Activated CD8-positive, alpha-beta memory T cell treated with anti-CD3 and anti-CD28 coated beads for 24 hours (primary cell): ENCODE measurements around the gene IER3IP1.
"Not testable (repeated sequence)": the region's sequence is repeated elsewhere in the genome, so short reads cannot be mapped to it uniquely, and the experiment has no call there.

Experiments used
- DNase-seq: peaks from one replicate; pipeline ENCODE4 v3.0.0-alpha.2; 2020

Gene IER3IP1, protein sequence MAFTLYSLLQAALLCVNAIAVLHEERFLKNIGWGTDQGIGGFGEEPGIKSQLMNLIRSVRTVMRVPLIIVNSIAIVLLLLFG

DNA sequence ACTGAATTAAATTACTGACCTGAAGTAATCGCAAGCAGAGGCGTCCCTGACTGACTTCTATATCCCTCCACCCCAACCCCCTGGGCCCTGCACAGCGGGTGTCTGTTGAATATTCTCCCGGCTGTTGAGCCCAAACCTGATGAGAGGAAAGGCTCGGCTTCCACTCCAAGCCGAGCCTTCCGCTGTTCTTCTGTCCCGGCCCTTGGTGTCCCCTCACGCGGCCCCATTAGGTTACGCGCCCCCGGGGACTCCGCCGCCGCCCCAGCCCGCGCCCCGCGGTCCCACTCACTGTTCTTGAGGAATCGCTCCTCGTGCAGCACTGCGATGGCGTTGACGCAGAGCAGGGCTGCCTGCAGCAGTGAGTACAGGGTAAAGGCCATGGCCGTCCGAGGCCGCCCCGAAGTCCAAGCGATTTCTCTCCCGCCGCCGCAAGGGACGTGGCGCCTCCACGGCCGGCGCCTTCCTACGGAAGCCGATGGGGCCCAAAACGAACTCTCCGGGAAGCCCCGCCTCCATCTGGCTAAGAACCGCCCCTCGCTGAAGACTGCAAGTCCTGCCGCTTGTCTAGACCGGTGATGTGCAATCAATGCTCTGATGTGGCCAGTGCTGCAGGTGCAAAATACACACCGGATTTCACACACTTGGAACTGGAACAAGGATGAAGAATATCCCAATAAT lies at the start of gene IER3IP1:
TSS of gene IER3IP1 (minus strand) at position 467 of the 678 bp plus-strand sequence. CDS start at position 380, 87 bp downstream.
- DNase-seq = peak; percentile 96

DNA sequence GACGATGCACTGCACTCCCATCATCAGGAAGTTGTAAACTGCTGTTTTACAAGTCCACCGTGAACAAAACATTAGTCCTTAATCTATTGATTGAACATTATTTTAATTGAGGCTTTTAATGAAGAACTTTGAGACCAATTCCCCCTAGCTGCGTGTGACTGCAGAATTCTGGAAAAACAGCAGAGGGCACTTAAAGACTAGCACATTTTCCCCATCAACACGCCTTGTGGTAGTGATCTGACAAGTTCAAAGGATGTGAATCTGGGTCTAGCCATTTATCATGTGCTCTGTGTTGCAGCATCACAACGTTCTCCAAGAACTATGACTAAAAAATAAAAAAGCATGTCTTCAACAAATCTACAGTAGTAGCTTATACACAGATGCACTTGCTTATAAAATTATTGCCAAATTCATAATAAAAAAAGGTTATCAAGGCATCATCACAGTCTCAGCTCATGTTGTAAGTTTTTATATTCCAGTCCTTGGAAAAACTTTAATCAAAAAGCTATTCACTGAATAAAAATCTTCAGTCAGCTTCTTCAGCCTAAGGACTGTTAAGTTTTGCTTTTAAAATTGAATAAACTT lies 39.5 kb upstream of the IER3IP1 start:
- DNase-seq = no peak

DNA sequence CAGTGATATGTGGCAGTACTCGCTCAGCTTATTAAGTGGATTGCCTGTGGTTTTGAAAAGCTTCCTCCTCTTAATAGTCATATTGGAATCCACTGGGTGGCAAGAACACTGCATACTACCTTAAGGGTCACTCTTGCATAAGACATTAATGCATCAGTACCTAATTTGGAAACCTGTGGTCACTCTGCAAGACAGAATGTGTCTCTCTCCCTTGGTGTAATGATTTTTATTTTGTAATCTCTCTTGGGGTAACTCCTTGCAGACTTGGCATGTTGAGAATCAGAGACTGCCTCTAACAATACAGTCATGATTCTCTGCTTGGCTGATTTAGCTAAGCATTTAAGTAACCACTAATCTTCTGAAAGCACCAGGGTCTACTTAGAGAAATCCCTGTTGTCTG lies 33.0 kb upstream of the IER3IP1 start:
- DNase-seq = no peak

DNA sequence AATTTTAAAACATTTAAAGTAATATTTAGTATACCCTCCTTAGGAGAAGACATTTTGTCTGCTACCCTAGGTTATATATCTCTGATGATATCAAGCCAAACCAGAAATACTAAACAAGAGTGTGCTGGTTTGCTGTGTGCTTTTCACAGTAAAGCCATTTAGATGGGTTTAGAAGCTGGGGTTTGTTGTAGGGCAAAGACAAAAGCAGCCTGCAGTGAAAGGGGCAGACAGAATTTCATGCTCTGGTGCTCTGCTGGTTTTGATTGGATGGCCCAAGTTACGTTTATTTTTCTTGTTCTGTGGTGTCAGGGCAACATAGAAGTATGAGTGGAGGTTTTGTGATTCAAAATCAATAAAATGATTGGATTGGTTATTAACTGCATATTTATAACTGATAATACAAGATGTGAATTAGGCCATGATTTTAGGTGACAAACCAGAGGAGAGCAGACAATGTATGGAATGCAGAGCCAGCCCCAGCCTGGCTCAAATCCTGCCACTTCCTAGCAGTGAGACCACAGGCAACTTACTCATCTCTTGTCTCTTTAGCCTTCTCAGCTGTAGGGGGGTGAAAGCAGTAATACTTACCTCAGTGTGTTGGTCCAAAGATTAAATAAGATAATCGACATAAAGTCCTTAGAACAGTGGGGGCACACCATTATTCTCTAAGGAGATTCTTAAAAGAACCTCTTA lies 30.9 kb upstream of the IER3IP1 start:
- DNase-seq = no peak

DNA sequence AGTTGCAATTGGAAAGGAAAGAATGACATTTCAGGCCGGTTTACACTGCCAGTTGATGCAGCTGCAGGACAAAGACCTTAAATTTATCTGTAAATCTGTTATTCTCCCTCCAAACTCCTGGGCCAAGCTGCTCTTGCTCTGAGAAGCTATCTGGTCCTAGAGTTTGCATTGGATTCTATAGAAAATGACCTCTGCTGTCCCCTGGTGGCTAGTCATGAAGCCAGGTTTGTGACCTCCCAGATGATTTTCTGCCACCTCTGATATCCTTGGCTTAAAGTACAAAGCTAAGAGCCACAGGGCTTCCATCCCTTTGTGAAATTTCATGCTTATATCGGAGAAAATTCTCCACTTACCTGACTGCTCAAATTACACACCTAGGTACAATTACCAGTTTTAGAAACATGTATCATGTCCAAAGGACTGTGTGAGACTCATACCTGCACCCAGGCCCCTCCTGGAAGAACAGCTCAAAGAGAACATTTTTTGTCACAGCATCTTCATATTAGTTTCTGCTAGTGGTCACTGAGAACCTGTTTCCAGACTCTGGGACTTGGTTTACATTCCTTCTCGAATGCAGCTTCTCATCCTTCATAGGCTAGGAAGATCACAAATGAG lies 28.9 kb upstream of the IER3IP1 start:
- peak; percentile 59 for DNase-seq

DNA sequence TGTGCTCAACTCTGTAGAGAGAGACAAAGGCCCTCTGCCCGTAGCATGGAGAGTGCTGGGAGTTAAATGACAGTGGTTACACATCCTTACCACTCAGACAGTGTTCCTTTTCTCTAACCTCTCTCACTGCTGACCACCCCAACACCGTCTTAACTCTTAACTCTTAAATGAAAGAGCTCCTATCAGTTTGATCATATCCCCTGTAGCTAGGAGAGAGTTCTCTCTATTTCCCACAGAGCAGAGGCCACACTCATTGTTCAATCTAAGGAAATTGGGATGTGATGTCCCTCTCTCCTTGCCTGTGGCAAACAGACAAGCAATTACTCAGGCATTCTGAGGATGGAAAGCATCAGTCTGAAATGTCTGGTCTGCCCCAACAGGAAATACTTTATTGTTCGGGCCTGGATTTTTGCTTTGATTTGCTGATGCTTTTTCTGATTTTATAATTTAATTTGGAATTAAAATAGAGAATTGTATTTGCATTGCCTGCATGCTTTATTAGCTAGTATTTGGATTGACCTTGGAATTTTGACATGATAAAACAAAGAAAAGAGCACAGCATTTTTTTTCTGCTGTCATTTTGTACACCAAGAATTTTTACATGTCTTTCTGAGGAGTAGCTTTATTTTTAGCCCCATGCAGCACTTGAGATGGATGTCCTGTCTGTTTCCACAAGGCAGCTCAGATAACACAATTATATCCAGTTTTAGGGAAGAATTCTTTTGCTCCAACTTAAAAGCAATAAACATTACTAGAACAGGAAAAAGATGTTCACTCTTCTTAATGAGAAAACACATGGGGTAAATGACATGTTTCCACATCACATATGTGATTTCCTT lies 27.7 kb upstream of the IER3IP1 start:
- DNase-seq = no peak

DNA sequence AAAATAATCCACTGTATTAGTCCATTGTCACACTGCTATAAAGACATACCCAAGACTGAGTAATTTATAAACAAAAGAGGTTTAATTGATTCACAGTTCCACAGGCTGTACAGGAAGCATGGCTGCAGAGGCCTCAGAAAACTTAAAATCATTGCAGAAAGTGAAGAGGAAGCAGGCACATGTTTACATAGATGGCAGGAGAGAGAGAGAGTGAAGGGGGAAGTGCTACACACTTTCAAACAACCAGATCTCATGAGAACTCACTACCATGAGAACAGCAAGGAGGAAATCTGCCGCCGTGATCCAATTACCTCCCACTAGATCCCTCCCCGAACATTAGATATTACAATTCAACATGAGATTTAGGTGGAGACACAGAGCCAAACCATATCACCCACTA lies 19.8 kb upstream of the IER3IP1 start:
- not testable (repeated sequence) for DNase-seq

DNA sequence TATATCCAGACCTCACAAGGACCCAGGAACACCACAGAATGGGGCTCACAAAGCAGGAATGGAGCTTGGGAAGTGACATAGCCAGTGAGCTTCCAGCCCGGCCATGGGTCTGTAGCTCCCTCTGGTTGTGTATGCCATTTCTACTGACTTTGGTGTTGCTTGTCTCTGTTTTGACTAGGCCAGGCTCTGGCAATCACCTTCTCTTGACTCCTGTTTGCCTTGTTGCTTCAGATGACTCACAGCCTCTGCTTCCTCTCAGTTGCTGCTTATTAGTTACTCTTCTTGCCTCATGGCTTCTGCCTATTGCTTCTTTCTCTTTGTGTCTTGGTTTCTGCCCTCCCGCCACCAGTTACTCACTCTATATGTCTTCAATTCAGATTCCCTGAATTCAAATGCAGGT lies 15.8 kb upstream of the IER3IP1 start:
- DNase-seq = no peak

DNA sequence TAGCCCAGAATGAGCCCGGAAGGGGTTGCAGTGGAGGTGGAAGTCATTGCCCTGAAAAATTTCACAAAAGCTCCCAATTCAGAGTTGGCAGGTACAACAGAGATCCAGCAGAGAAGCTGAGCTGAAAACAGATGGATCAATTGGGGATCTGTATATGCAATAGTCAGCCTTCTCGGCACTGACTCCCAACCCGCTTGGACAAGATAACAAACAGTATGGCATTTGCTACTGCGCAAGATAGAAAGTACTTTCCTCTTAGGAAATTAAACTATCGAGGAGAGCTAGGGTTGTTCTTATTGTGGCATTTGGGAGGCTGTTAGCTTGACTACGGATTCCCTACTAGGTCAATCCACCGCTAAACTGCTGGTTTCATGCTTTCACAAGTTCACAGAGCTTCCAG lies 11.6 kb upstream of the IER3IP1 start:
- no peak for DNase-seq

DNA sequence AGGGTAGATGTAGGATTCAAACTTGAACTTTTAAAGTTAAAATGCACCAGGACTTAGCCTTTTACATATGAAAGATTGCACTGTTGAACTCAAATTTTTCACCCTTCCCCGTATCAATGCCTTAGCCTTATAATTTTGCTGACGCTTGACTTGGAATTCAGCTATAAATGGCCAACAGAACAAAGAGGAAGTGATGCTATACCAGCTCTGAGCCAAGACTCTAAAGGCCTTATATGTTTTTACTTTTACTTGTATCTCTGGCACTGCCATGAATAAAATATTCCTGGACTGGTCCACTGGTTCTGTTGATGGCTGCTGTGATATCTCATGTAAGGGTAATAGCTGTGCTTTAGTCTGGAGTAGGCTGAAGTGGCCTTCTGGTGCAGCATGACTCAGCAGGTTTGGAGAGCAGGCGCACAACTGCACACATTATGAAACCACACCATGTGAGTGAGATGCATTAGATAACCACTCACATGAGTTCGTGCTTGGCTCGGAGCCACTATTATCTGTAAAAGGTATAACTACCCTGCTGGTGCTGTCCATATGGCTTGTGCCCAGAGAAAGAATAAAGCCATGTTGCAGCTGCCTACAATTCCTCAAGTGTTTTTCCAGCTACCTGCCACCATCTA lies 8.4 kb upstream of the IER3IP1 start:
- no peak for DNase-seq

DNA sequence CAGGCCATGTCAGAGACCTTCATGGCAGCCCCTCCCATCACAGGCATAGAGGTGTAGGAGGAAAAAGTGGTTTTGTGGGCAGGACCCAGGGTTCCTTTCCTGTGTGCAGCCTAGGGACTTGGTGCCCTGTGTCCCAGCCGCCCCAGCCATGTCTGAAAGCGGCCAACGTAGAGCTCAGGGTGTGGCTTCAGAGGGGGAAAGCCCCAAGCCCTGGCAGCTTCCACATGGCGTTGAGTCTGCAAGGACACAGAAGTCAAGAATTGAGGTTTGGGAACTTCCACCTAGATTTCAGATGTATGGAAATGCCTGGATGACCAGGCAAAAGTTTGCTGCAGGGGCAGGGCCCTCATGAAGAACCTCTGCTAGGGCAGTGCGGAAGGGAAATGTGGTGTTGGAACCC lies 6.0 kb upstream of the IER3IP1 start:
- not testable (repeated sequence) for DNase-seq

DNA sequence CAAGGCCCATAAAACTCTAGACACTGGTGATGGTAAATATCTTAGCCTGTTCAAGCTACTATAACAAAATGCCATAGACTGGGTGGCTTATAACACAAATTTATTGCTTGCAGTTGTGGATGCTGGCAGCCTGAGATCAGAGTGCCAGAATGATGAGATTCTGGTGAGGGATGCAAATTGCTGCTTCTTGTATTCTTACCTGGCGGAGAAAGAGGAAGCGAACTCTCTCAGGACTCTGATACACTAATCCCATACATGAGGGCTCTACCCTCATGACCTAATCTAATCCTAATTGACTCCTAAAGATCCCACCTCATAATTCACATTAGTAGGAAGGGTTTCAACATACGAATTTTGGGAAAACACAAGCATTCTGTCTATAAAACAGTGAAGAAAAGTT lies 4.6 kb upstream of the IER3IP1 start:
- DNase-seq = no peak

DNA sequence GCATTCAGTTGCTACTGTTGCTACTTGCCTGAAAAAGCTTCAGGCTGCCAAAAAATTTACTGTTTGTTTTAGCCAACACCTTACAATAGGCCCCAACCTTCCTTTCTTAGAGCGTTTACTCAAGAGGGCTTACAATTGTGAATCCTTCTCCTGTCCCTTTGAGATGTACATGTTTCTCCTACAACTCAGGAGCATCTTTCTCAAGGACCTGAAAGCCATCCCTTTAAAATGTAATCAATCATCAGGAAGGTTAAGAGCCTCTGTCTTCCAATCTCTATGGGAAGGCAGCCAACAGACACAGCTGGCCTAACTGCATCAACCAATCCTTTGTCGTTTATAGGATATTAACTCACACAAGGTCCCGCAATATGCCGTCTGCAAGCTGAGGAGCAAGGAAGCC lies 3.4 kb upstream of the IER3IP1 start:
- DNase-seq = no peak

DNA sequence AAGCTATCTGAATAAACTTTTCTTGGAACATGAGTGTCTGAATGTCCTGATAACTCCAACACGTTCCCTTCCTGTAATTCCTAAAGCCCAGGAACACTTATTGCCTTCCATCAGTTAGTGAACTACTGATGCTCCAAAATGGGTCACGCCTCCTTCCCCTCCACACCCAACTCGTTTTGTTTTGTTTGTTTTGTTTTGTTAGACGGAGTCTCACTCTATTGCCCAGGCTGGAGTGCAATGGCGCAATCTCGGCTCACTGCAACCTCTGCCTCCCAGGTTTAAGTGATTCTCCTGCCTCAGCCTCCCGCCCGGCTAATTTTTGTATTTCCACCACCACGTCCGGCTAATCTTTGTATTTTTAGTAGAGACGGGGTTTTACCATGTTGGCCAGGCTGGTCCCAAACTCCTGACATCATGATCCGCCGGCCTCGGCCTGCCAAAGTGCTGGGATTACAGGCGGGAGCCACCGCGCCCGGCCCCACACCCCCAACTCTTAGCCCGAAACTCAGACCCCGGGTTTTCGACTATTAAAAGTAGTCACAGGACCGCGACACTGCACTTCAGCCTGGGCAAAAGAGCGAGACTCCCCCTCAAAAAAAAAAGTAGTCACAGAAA lies 774 bp downstream of the IER3IP1 start:
- no peak for DNase-seq

DNA sequence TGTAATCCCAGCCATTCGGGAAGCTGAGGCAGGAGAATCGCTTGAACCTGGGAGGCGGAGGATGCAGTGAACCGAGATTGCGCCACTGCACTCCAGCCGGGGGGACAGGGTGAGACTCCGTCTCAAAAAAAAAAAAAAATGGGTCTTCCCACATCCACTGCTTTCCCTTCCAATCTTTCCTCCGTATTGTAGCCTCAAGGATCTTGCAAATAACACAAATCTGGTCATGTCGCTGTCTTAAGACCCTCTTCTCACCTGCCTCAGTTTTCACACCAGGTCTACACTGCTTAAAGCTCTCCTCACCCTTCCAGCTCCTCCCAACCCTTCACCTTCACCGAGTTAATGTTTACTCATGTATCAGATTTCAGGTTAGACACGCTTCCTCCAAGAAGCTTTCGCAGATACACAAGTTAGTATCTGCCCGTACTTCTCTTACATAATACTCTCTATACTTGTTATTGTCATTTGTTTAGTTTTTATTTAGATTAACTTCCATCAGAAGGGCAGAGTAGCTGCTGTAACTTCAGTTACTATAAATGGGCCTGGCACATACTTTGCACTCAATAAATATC lies 1.5 kb downstream of the IER3IP1 start:
- no peak for DNase-seq

DNA sequence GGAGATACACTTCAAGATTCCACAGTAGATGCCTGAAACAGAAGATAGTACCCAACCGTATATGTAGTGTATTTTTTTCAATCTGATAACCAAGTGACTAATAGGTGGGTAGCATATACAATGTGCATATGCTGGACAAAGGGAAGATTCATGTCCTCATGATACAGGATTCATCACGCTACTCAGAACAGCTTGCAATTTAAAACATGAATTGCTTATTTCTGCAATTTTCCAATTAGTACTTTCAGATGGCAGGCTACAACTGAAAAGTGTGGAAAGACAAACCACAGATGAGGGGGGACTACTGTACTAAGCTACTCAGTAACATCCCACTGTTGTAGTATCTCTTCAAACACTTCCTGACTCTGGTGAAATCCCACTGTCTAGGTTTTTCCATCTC lies 3.7 kb downstream of the IER3IP1 start:
- no peak for DNase-seq

DNA sequence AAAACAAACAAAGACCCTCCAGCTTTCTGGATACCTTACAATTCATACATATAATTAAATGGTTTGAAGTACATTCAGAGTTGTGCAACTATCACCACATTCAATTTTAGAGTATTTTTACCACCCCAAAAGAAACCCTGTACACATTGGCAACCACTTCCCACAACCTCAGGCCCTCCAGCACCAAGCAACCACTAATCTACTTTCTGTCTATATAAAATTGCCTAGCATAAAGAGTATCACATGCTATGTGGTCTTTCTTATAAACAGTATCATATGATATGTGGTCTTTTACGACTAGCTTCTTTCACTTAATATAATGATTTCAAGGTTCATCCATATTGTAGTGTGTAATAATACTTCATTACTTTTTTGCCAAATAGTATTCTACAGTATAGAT lies 7.3 kb downstream of the IER3IP1 start:
- no peak for DNase-seq

DNA sequence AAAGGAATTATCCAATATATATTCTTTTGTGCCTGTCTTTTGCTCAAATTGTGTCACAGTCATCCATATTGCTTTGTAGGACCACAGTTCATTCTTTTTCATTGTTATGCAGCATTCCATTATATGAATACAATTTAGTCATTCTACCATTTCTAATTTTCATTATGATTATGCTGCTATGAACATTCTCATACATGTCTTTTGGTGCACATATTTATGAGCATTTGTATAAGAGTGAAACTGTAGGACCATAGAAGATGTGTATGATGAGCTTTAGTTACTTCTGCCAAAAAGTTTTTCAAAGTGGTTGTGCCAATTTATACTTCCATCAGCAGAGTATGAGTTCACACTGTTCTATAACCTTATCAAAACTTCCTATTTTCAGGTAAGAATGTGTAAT lies 7.7 kb downstream of the IER3IP1 start:
- DNase-seq = no peak

DNA sequence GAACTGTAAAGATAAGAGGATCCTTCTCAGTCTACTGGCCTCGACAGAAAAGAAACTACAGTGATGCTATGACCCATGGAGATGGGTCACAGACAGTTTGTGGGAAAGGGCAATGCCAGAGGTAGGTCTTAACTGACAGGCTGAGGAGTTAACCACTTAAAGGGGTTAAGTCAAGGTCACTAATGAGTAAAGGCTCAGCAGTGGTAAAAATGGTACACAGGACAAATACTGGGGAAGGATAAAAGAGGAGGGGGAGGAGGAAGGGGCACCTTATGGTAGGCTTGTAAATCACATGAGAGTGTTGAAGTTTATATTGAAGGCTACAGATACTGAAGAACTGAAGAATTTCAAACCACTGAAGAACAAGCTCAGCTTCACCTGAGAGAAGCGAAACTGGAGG lies 9.9 kb downstream of the IER3IP1 start:
- DNase-seq = no peak

DNA sequence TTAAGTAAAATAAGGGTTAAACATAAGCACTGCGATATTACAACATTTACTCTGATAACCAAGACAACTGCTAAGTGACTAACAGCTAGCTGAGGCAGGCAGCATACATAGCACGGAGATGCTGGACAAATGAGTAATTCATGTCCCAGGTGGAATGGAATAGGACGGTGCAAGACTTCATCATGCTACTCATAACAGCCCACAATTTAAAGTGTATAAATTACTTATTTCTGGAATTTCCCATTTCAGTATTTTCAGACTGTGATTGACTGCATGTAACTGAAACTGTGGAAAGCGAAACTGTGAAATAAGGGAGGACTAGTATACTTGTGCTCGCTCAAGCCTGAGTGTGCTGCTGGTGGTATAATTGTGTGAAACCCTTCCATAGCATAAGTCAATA lies 12.9 kb downstream of the IER3IP1 start:
- DNase-seq = no peak

DNA sequence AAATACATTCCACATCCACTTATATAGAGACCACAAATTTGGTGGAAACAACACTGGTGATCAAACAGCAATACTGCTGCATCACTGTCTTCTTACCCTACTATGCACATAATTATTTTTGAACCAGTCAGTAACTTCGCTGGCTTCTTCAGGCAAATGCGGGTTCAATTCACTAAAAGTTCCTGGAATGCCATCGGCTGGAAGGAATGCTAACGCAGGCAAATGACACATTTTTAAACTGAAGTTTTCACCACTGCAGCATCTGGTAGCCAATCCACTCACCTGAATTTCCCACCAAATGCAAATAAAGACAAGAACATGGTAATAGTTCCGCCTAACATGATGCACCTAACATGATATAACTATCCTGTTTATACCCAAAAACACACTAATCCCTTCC lies 15.9 kb downstream of the IER3IP1 start:
- DNase-seq = no peak

DNA sequence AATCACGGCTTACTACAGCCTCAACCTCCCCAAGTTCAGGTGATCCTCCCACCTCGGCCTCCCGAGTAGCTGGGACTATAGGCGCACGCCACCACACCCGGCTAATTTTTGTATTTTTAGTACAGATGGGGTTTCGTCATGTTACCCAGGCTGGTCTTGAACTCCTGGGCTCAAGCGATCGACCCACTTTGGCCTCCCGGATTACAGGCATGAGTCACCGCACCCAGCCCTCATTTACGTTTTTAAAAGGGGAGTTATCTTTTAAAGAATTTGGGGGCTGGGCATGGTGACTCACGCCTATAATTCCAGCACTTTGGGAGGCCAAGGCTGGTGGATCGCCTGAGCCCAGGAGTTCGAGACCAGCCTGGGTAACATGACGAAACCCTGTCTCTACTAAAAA lies 17.8 kb downstream of the IER3IP1 start:
- not testable (repeated sequence) for DNase-seq
